ENCODE measurements around the gene LDLRAD3.

The LDLRAD3 gene

DNA sequence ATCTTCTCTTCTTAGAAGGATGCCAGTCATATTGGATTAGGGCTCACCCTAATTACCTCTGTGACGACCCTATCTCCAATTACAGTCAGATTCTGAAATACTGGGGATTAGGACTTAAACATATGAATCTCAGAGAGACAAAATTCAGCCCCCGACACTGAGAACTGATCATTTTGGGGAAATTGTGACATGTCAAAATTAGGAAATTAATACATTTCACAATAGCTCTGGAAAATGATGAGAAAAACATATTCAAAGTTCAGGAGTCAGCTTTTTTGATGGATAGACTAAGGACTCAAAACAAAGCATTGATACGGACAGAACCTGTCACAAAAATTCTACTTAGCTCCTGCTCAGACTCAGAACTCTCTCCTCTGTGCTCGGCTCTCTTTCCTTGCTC is 304.6 kb downstream of the LDLRAD3 start:
- no peak for DNase-seq

DNA sequence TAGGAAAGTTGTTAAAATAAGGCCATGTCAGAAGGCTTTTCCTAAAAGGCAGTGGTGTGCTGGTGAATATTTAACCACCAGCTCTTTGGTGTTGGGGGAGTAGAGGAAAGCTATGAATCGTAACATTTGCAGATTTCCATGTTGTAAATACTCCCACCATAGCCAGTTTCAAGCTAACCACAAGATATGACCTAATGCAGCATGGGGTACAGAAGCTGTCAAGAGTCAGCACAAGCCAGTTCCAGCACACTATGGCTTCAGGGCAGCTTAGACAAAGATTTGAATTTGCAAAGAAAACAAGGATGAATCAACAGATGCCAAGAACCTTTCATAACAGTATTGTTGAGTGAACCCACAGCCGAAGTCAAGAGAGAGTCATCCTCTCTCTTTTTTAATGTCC is 305.4 kb downstream of the LDLRAD3 start:
- no peak for DNase-seq

DNA sequence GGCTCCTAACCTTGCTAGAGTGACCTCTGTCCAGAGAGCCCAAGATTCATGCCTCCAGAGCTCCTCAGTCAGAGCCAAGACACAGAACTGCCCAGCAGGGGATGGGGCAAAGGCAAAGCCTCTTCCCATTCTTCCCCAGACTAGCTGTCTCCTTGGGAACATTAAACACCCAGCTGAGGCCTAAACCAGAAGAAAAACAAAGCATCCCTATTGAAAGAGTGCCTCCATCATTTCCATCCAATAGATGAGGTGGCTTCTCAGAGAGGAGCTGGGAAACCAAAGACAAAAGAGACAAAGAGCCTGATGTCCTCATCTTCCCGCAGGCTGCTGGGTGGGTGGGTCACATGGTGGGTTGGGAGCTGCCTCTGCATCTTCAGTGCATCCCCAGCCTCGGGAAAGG is 308.0 kb downstream of the LDLRAD3 start:
- no peak for DNase-seq

DNA sequence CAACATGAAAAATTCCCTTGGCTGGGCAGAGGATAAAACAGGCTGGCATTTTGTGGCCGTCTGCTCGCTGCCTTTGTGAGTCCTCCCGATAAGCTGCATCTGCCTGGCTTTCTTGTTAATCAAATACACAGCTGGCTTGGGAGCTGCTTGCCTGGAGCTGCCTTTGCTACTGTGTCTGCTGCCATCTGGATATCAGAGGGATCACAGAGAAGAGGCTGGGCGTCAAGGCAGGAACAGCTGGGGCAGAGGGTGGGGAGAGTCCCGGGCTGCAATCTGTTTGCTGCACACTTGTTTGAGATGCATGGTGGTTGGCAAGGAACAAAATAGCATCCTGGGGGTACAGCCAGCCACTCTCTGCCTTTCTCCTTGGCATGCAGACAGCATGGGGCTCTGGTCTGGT is 309.4 kb downstream of the LDLRAD3 start:
- DNase-seq, result no peak

DNA sequence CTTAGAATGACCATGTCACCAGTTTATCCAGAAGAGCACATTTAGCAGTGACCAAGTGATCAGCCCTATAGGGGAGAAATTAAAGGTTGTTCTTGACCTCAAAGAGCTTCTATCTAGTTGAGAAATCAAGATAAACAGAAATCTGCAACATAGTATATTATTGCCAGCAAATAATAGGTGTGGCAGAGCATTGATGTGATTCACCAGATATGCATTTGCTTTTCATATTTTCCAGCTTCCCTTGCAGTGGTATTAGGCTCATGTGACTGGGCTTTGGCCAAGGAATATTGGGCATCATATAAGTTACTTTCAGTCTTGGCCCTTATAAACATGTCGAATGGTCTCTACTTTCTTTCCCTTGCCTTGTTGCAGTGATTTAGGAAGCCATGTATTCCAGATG is 310.9 kb downstream of the LDLRAD3 start:
- no peak for DNase-seq

DNA sequence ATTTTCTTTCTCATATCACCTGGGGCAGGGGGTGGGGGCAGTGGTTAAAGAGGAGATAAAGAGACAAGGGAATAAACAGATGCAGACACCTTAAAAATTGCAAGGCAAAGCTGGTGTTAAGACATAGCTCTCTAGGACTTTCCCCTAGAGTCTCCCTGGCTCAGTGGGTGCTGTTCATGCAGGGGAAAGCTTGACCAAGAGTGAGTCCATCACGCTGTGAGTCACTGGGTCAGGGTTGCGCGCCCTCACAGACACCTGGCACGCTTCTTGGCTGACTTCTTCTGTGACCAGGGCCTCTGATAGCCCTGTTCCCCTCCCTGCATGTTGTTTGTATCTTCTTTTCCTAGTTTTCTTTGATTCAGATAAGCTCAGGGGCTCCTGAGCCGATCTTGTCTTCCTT is 313.5 kb downstream of the LDLRAD3 start:
- no peak for DNase-seq

DNA sequence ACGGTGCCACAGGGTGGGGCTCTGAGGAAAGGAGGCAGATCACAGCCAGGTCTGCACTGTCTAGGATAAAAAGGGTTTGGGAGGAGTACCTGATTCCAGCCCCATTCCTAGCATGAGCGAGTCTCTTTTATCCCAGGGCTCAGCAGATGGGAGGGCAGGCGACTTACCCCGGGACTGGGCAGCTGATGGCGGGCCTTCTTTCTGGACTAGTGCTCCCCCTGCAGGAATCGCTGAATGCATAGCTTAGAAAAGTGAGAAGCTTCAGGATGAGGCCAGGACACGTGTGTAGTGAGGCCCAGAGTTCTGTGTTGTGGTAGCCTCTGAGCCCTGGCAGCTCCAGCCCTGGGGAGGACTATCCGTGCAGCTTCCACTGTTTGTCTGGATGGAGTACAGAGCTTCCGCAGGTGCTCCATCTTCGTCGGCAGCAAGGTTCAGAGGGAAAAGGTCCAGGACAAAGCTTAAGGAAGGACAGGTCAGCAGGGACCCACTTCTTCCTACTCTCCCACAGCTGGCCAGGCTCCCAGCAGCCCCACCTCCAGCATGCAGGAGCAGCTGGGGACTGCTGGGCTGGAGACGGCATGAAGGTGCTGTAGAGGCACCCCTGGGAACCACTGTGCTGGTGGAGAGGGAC is 315.0 kb downstream of the LDLRAD3 start:
- DNase-seq, result no peak

DNA sequence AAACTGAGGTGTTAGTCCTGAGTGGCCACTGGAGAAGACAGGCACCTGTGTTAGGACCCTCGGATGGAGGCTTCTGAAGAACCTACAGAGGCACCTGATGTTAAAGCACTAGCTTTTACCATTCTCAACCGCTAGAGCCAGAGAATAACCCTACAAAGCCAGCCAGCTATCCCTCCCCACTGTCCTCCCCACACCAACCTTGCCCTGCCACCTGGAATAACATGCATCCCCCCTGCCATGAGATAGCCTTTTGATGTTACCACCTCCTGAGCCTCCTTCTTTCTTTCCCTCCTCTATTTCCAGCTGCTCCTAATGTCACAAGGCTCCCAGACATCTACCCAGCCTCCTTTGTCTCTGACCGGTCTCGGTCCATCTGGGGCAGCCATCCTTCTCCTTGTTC is 317.2 kb downstream of the LDLRAD3 start:
- DNase-seq, result no peak

DNA sequence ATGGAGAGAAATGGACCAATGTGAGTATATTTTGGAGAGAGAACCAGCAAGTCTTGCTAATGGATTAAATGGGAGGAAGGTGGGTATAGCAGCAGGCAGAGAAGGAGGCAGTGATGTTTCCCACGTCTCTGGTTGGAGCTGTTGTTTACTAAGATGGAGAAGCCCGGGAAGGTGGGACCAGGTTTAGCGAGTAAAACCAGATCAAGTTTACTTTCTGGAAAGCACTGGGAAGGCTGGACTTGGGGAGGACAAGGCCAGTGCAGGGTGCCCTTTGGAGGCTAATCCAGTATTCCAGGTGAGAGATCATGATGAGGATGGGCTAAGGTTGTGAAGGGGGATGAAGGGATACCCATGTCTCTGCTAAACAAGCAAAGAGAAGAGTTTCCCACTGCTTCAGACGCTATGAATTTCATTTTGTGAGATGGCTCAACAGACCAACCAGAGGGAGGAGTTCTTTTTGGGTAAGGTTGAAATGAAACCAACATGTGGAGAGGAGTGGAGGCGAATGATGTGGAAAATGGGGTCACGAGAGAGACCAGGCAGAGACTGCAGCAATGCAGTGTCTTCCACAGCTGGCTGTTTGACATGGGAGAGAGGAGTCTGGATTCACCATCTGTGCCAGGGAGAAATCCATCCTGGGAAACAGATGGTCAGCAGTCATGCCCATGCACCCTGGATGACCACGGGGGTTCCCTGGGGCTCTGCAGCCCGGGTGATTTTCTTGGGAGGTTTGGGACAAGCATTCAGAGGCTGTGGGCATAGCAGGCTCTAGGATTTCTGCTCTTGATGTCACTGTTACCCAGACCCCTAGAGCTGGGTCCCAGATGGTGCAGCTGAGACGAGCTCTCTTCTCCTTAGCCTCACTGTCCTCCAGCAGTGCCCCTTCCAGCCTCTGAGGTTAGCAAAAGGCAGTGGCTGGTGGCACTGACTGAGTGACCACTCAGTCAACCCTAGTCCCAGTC is 320.4 kb downstream of the LDLRAD3 start:
- DNase-seq, result no peak

DNA sequence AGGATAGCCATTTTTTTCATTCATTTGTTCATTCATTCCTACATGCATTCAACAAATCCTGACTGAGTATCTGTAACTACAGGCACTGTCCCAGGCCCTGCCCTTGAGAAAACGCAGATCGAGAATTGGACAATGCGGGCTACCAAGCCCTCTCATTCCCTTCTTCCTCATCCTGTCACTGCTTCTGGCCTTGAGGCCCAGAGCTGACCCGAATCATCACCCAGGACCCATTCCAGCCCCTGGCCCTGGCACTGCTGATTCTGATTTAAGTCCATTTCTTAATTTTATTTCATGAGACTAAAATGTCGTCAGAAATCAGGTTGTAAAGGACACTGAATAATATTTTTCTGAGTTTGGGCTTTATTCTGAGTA is 321.1 kb downstream of the LDLRAD3 start:
- DNase-seq, result no peak

DNA sequence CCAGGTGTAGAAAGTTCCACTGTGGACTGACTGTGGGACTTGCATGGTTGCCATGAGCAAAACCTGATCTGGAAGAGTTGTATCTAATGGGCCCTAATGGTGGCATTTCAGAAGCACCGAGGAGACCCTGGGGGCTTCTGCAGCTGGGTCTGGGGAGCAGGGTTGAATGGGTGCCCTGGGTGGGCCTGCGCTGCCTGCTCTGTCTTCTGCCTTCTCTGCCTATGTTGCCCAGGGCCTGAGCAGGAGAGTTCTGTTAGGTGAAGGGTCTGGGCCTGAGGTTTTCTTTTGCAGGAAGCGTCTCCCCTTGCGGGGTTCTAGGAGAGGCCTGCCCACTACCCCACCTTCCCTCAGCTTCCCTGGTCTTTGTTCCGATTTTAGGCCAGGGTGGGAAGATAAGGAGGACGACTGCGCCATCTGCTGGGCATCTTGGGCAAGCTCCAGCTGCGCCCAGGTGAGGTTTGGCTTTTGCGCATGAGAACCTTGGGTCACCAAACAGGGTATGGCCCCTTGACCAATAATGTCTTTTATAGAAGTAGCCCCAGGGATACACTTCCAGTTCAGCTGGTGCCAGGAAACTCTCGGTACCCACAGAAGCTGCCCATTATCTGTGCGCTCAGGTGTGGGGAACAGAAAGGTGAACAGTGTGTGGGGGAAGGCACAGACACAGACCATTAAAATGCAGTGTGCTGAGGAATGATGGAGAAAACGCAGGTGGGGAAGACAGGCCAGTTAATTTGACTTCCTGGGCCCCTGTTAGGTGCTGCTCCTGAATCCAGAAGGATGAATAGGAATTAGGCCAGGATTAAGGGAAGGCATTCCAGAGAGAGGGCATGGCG is 322.1 kb downstream of the LDLRAD3 start:
- peak; percentile 31 for DNase-seq

DNA sequence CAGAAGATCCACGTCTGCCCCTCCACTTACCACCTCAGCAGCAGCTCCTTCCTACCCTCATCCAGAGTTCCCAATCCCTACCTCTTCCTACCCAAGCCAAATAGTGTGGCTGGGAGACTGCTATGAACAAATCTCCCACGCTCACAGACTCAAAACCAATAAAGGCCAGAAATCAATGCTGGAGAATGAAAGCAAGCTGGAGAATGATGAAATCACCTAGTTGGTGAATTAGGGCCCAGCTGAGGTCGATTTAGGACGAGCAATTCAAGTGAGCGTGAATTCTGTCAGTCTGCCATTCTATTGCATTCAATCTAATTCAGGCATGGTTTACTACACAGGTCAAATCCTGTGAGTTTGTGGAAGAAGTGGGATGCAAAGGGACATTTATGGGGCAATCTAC is 322.9 kb downstream of the LDLRAD3 start:
- no peak for DNase-seq

DNA sequence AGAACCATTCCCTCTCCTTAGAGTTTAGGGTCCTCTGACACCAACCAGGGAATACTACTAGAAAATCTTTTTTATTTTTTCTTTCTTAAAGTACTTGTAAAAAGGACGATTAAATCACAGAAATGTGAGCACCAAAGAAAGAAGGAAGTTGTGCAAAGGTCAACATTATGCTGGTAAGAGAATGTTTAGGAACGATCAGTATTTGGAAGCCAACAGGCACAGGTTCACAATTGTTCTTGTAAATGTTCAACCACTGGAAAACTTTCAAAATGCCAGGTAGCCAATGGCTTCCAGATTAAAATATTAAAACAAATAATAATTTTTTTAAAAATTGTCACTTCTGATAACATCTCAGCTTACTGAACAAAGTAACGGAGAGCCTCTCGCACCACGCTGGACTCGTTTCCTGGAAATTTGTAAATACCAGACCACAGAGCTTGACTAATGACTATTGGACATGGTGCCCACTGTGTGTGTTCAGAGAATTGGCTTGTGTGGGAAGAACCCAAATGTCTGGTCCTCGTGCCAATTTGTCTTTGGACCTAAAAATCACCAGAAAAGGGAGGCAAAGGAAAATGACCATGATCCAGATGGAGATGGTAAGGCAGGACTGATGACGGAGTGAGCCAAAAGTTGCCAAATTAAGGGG is 324.6 kb downstream of the LDLRAD3 start:
- no peak for DNase-seq

DNA sequence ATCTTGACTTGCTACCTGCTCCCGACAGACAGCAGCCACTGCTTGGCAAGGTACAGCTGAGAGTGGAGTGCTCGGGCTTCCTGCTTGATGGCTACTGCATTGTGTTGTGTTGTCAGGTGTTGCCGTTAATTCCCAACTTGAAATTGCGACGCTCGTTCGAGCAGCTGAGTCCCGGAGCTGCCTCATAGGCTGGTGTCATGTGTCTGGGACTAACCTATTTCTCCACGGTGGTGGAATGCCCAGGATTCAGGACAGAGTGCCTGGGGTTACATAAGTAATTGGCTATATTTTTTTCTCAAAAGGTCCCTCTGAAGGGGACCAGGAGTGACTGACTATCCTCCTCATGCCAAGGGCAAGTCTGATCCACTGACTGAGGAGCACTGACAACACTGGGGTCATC is 326.8 kb downstream of the LDLRAD3 start:
- no peak for DNase-seq

DNA sequence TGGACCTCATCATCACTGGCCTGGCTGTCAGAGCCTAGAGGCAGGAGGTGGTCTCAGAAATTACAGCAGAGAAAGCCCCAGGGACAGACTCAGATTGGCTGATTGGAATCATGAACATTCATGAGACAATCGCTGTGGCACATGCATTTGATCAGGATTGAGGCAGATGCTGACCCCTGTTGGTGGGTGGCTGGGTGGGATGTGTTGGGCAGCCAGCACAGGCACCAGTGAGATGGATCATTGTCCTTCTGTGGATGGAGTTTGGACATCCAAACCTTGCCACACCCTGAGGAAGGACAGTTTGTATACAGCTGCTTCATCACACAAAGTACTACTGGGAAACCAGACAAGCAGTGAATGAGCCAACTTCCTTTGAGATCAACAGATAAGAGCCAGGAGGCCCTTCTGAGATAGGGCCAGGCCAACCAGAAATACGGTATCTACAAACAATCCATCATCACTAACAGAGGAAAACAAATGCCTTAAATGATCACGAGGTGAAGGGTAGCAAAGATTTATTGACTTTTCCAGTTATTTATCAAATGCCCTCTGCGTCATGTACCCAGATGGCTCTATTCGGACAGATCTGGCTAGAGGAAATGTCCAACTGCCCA is 328.0 kb downstream of the LDLRAD3 start:
- DNase-seq, result no peak

DNA sequence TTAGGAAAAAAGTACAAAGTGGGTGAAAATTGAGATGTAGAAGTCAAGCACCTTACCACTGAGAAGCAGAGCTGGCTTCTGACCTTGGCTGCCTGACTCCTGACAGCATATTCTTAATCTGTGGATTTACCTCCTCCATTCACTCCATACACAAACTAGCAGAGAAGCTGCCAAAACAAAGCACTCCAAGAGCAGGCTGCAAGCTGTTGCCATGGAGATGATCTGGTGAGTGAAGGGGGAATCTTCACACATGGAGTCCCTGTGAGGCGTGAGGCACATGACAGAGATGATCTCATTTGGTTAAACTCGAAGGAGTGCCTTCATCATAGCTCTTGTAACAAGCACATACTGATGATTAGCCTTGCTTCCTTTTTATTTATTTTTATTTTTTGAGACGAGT is 329.2 kb downstream of the LDLRAD3 start:
- DNase-seq, result no peak

DNA sequence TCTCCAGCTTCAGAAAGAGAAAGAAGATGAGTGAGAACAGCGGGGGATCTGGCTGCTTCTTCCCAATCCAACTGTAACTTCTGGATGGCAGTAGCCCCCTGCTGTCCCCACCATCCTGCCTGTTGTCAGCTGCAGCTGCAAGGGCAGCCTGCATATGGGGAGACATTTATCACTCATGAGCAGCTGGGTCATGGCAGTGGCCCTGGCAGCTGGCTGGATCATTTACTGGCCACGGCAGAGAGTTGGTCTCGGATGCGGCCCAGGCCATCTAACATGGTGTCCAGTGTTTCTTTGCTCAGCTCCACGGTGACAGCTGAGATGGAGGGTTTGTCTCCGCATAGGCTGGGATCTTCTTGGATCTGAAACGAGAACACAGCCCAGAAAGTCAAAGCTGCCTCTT is 330.6 kb downstream of the LDLRAD3 start:
- no peak for DNase-seq

DNA sequence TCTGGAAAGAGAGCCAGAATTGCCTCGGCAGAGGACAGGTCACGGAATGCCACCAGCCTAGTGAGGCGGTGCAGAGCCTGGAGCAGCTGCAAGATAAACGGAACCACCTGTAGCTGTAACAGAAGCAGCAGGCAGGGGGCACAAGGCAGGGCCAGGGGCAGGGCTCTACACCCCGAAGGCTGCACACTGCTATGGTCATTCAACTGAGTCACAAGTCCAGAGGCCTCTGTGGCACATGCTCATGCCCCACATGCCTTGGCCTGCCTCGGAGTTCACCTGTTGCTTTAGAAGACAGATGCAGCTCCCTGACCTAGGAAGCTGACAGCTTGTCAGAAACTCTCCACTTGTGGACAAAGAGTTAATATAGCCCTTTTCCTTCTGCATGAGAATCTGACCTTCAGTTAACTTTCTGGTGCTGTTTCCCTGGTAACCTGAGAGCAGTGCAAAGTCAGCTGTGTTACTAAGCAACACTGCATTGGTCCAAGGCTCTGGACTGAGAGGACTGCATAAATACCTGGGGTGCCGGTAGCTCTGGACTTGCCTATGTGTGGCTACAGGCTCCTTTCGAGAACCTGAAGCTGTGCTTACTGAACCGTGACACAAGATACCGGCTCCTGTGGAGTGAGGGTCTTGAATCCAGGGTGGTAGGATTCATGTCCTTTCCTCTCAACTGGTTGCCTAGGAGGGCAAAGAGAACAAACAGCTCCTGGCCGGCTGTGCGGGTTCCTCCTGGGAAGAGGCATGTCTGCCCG is 334.8 kb downstream of the LDLRAD3 start:
- DNase-seq, result no peak

DNA sequence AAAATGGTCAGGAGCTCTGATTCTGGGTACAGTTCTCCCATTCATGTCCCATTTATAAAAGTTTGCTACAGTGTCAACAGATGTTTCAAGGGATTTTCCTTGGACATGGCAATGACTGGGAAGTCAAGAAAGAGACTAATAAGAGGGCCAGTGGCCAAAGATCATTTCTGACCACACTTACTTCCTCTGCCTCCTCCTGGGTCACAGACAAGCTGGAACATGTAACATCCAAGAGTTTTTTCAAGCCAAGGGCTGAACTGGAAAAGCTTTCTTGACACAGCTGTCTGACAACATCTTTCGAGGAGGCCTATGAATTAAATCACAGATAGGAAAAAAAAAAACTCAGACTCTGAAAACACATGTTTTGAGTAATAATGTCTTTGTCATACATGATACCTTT is 336.7 kb downstream of the LDLRAD3 start:
- no peak for DNase-seq
